GM23248 (cell line): Measurements from ENCODE around the gene ATF6. TPM values are rescaled to one million over a fixed set of nuclear protein-coding genes. Genes with fewer than 3 reads are reported as not detected.
A peak's percentile ranks its signal among the peaks of the same experiment; 100 is the strongest.

Source experiments
- DNase-seq: peaks from one replicate; pipeline ENCODE4 v3.0.0-alpha.2; 2015
- H2AFZ ChIP-seq: fragments of 200-600 bp; sonication (generic); 2 replicates; pipeline ENCODE4 v1.6.1; 2016; ENCODE audit warnings: antibody characterized with exemption
- H3F3A ChIP-seq: fragments of 200-600 bp; sonication (generic); 2 replicates; pipeline ENCODE4 v1.6.1; 2016; ENCODE audit warnings: mild to moderate bottlenecking, antibody characterized with exemption, mixed run types; ENCODE audit not compliant: insufficient read depth
- H3K27ac ChIP-seq: fragments of 200-600 bp; sonication (generic); 2 replicates; pipeline ENCODE4 v1.5.1; 2016; ENCODE audit warnings: mild to moderate bottlenecking
- H3K27me3 ChIP-seq: fragments of 200-600 bp; sonication (generic); replicated peaks from 2 replicates; pipeline ENCODE4 v1.6.1; 2016; ENCODE audit warnings: mild to moderate bottlenecking; ENCODE audit not compliant: insufficient read depth
- H3K36me3 ChIP-seq: fragments of 200-600 bp; sonication (generic); 2 replicates; pipeline ENCODE4 v1.6.1; 2016; ENCODE audit warnings: low read depth, mild to moderate bottlenecking
- H3K4me1 ChIP-seq: fragments of 200-600 bp; sonication (generic); 2 replicates; pipeline ENCODE4 v1.6.1; 2016; ENCODE audit warnings: mild to moderate bottlenecking; ENCODE audit not compliant: insufficient read depth
- H3K4me2 ChIP-seq: fragments of 200-600 bp; sonication (generic); one replicate; pipeline ENCODE4 v1.6.1; 2016; ENCODE audit warnings: mild to moderate bottlenecking; ENCODE audit not compliant: unreplicated experiment
- H3K4me3 ChIP-seq: fragments of 200-600 bp; sonication (generic); 2 replicates; pipeline ENCODE4 v1.5.1; 2016; ENCODE audit warnings: mild to moderate bottlenecking
- H3K79me2 ChIP-seq: fragments of 200-600 bp; sonication (generic); 2 replicates; pipeline ENCODE4 v1.6.1; 2016; ENCODE audit warnings: mild to moderate bottlenecking; ENCODE audit not compliant: insufficient read depth
- H3K9ac ChIP-seq: fragments of 200-600 bp; sonication (generic); 2 replicates; pipeline ENCODE4 v1.6.1; 2016; ENCODE audit warnings: mild to moderate bottlenecking
- H3K9me2 ChIP-seq: fragments of 200-600 bp; sonication (generic); 2 replicates; pipeline ENCODE4 v1.6.1; 2016; ENCODE audit warnings: mixed run types, mild to moderate bottlenecking, moderate library complexity; ENCODE audit not compliant: insufficient read depth
- H3K9me3 ChIP-seq: fragments of 200-600 bp; sonication (generic); one replicate; pipeline ENCODE4 v1.6.1; 2017; ENCODE audit warnings: low read depth
- H4K20me1 ChIP-seq: fragments of 200-600 bp; sonication (generic); 2 replicates; pipeline ENCODE4 v1.6.0; 2016; ENCODE audit not compliant: insufficient read depth
- EZH2 ChIP-seq: fragments of 200-600 bp; sonication (generic); IDR thresholded peaks from 2 replicates; pipeline ENCODE4 v1.6.1; 2018; ENCODE audit warnings: antibody characterized with exemption, mild to moderate bottlenecking; ENCODE audit not compliant: insufficient read depth, poor library complexity, severe bottlenecking
- EZH2phosphoT487 ChIP-seq: fragments of 200-600 bp; sonication (generic); IDR thresholded peaks from 2 replicates; pipeline ENCODE4 v1.6.1; 2018; ENCODE audit warnings: antibody characterized with exemption, moderate library complexity, mild to moderate bottlenecking, low read depth; ENCODE audit not compliant: insufficient read depth
- WGBS, 2 experiments: methylation state at CpG; one replicate each; pipeline ENCODE4 v1.1.6; 2015 to 2017; ENCODE audit warnings: low lambda C conversion rate in 2 of 2, low coverage in 1 of 2; ENCODE audit errors: missing lambda C conversion rate in 2 of 2; 5-methylcytosine and 5-hydroxymethylcytosine counted together
- in situ Hi-C: fragments of 300-500 bp; cut with MboI; formaldehyde crosslinking; loops from 2 replicates; pipeline ENCODE4 v1.15.0; 2020
- polyA plus RNA-seq: library from polyadenylated mRNA; unstranded; fragments of >200 nt; fragmentation: Nextera tagmentation; extraction: Ambion mirVana; gene quantifications from 2 replicates; pipeline ENCODE4 v1.2.1, GENCODE V29; 2016
- total RNA-seq: library from RNA; depleted of rRNA; stranded (reverse); fragments of >200 nt; shearing (Covaris generic); gene quantifications from 2 replicates; pipeline ENCODE4 v1.2.3, GENCODE V29; 2014

Gene ATF6
- total and polyA plus RNA-seq, 2 experiments from 2014 or later: 14.8 to 19.8 TPM

DNA sequence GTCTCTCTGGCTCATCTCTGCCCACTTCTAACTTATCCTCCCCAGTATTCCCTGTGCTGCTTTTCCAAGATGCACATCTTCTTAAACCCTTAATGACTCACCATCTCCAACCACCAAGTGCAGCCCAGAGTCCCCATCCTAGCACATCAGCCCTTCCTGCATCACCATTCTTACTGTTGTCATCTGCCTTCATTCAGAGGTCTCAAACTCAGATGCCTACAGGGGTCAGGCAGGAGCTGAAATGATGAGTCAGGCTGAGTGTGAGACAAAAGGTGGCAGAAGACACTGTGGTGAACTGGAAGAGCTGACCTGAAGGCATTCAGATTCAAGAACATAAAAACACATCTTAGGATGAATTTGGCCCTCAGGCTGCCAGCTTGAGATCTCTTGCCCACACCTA lies 223.0 kb downstream of the ATF6 start:
- H3K79me2 ChIP-seq: no peaks in the 10 kb centered on the region
- H3K9me2 ChIP-seq: no peaks in the 10 kb centered on the region
- no peak for TF ChIP-seq EZH2phosphoT487
- TF ChIP-seq EZH2: no peak
- H3K27ac ChIP-seq: no peak overlapping the region
- in situ Hi-C loops: no loop called here
- H3F3A ChIP-seq: no peaks in the 10 kb centered on the region
- DNase-seq: peak; percentile 59
- H3K4me3 ChIP-seq: no peak overlapping the region
- no peak overlapping the region for H2AFZ ChIP-seq
- H4K20me1 ChIP-seq: no peaks in the 10 kb centered on the region
- no peak overlapping the region for H3K9ac ChIP-seq
- H3K4me2 ChIP-seq: no peak overlapping the region
- peaks cover 4% of the 10 kb centered on the region; the same call in 1 of the 2 replicates for H3K4me1 ChIP-seq
- no peaks in the 10 kb centered on the region for H3K36me3 ChIP-seq
- no peaks in the 10 kb centered on the region for H3K9me3 ChIP-seq
- H3K27me3 ChIP-seq: no peaks in the 10 kb centered on the region; the same call in 1 of the 2 replicates

DNA sequence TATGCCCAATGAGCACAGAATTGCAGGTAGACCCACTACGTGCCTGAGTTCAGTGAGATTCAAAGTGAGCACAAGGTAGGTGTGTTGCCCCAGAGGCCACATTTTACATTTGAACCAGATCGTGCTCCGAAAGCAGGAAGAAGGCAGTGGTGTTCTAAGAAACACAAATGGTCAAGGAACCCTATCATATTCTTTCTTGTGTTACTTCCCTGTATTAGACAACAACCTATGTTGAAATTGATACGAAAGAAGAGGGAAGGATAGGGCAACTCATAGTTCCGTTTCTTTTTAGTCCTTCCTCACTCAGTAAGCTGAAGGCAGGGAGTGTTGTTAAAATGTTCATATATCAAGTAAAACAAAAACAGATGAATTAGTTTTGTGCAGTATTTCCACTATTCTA lies 223.7 kb downstream of the ATF6 start:
- TF ChIP-seq EZH2 (no peak), EZH2phosphoT487 (no peak)
- no peaks in the 10 kb centered on the region for H3K79me2 ChIP-seq
- peaks cover 4% of the 10 kb centered on the region; the same call in 1 of the 2 replicates for H3K4me1 ChIP-seq
- no peaks in the 10 kb centered on the region for H3K9me3 ChIP-seq
- no peak for DNase-seq
- H3K27me3 ChIP-seq: no peaks in the 10 kb centered on the region; the same call in 1 of the 2 replicates
- H3K27ac ChIP-seq: no peak overlapping the region
- 90 to 92% methylated on average over 5 of the region's 5 CpGs for WGBS, 2 experiments
- H4K20me1 ChIP-seq: no peaks in the 10 kb centered on the region
- no peaks in the 10 kb centered on the region for H3F3A ChIP-seq
- no peak overlapping the region for H3K9ac ChIP-seq
- no peak overlapping the region for H2AFZ ChIP-seq
- H3K4me2 ChIP-seq: no peak overlapping the region
- in situ Hi-C loops: no loop called here
- no peaks in the 10 kb centered on the region for H3K9me2 ChIP-seq
- no peak overlapping the region for H3K4me3 ChIP-seq
- H3K36me3 ChIP-seq: no peaks in the 10 kb centered on the region

DNA sequence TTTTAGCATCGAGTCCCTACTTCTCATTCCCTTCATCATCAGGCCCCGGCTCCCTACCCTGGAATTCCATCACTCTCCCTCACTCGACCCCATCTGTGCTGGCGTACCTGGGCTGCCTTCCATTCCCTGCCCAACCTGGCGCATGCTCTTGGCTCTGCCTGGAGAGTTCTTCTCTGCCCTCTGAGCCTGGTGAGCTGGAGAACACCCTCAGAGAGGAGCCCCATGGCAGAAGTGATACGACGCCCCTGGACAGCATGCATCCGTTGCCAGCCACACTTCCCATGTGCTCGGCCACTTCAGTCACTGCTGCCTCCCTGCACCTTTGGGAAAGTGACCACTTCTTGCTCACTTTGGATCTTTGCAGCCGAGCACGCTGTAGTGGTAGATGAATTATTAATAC lies 227.5 kb downstream of the ATF6 start:
- H3K4me3 ChIP-seq: no peak overlapping the region
- no peak overlapping the region for H3K9ac ChIP-seq
- H3K79me2 ChIP-seq: no peaks in the 10 kb centered on the region
- H4K20me1 ChIP-seq: no peaks in the 10 kb centered on the region
- no peak for TF ChIP-seq EZH2phosphoT487
- TF ChIP-seq EZH2: no peak
- no peaks in the 10 kb centered on the region for H3K9me3 ChIP-seq
- 85 to 86% methylated on average over 11 of the region's 11 CpGs for WGBS, 2 experiments
- no peaks in the 10 kb centered on the region for H3K9me2 ChIP-seq
- no peak overlapping the region for H3K4me2 ChIP-seq
- H3F3A ChIP-seq: no peaks in the 10 kb centered on the region
- in situ Hi-C loops: no loop called here
- DNase-seq: no peak
- no peaks in the 10 kb centered on the region for H3K27me3 ChIP-seq
- H2AFZ ChIP-seq: no peak overlapping the region
- peaks cover 4% of the 10 kb centered on the region; the same call in 1 of the 2 replicates for H3K4me1 ChIP-seq
- no peaks in the 10 kb centered on the region for H3K36me3 ChIP-seq
- H3K27ac ChIP-seq: no peak overlapping the region

DNA sequence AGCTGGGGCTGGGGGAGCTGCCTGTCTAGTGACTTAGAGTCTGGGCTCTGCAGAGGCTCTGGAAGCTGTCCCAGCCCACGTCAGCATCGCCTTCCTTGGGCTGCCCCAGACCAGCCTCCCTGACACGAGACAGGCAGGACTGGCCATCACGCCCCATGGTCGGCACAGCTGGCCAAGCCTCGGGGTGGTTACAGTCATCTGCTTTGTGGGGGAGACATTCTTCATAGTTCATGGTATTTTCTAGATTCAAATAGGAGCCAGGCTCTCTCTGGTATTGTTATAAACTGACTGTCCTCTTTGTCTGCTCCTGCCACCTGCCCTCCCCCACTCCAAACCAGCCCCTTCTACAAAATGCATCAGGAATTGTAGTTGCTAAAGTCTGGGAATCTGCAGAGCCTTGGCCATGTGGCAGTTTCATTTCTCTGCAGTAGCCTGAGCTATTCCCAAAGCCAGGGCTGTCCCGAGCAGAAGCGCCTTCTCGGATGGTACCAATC lies 228.1 kb downstream of the ATF6 start:
- H3K4me2 ChIP-seq: no peak overlapping the region
- no peaks in the 10 kb centered on the region for H3K27me3 ChIP-seq
- H3K79me2 ChIP-seq: no peaks in the 10 kb centered on the region
- H3K9me3 ChIP-seq: no peaks in the 10 kb centered on the region
- no peak overlapping the region for H2AFZ ChIP-seq
- H3K9ac ChIP-seq: peak overlapping the region; percentile 27; the same call in 1 of the 2 replicates
- H3K4me3 ChIP-seq: no peak overlapping the region
- no peak overlapping the region for H3K27ac ChIP-seq
- TF ChIP-seq EZH2 (no peak), EZH2phosphoT487 (no peak)
- peaks cover 4% of the 10 kb centered on the region; the same call in 1 of the 2 replicates for H3K4me1 ChIP-seq
- DNase-seq: peak; percentile 73
- H3K9me2 ChIP-seq: no peaks in the 10 kb centered on the region
- in situ Hi-C loops: no loop called here
- 23 to 39% methylated on average over 9 of the region's 9 CpGs for WGBS, 2 experiments
- no peaks in the 10 kb centered on the region for H4K20me1 ChIP-seq
- no peaks in the 10 kb centered on the region for H3F3A ChIP-seq
- H3K36me3 ChIP-seq: no peaks in the 10 kb centered on the region

DNA sequence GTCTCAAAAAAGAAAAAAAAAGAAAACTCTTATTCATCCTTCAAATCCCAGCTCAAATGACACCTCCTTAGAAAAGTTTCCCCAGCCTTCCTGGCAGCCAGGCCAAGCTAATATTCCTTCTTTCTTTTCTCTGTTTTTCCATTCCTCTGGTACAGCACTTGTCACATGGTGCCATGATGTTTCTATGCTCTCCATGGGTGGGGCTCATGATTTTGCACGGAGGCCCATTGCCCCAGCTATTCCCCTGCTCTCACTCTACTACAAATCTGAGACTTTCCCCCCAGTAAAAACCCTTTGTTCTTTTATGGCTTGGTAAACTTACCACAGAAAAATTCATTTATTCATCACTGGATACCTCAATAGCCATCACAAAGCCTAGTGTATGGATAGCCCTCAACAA lies 231.0 kb downstream of the ATF6 start:
- H2AFZ ChIP-seq: no peak overlapping the region
- no peaks in the 10 kb centered on the region for H3K9me3 ChIP-seq
- H4K20me1 ChIP-seq: no peaks in the 10 kb centered on the region
- H3F3A ChIP-seq: no peaks in the 10 kb centered on the region
- H3K9ac ChIP-seq: no peak overlapping the region
- no peak for DNase-seq
- TF ChIP-seq EZH2 (no peak), EZH2phosphoT487 (no peak)
- no peak overlapping the region for H3K4me2 ChIP-seq
- no peak overlapping the region for H3K4me3 ChIP-seq
- peaks cover 4% of the 10 kb centered on the region; the same call in 1 of the 2 replicates for H3K4me1 ChIP-seq
- no peaks in the 10 kb centered on the region for H3K79me2 ChIP-seq
- no peak overlapping the region for H3K27ac ChIP-seq
- H3K36me3 ChIP-seq: no peaks in the 10 kb centered on the region
- H3K27me3 ChIP-seq: no peaks in the 10 kb centered on the region
- in situ Hi-C loops: no loop called here
- H3K9me2 ChIP-seq: no peaks in the 10 kb centered on the region
- WGBS, 2 experiments: 31 to 33% methylated on average over 1 of the region's 1 CpG
